HPDE6-E6E7 (cell line): ENCODE results near the gene NCOA3.

Experiments used
- DNase-seq: peaks from one replicate; pipeline ENCODE4 v3.0.0; 2011; ENCODE audit warnings: missing footprints; ENCODE audit errors: extremely low spot score

Gene NCOA3

DNA sequence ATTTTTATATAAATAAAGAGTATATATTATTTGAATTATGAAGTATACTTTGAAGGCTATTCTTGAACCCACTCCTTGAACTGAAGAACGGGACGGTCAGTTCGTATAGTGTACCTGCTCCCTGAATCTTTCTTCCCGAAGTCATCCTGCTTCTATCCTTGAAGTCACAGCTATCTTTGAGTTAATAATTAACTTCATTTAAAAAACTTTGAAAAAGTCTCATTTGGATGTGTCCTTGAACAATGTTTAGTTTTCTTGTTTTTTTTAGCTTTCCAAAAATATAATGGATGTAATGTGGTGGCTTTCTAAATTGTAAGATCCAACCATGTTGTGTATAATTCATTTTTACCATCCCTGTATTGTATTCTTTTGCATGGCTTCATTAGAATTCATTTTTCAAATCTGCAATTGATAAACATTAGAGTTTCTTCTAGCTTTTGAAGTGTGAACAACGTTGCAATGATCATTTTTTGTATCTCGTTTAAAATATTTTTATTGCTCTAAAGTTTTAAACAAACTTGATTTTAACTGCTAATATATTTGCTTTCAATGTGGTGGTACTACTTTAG lies 94.4 kb downstream of the NCOA3 start:
- DNase-seq = no peak

DNA sequence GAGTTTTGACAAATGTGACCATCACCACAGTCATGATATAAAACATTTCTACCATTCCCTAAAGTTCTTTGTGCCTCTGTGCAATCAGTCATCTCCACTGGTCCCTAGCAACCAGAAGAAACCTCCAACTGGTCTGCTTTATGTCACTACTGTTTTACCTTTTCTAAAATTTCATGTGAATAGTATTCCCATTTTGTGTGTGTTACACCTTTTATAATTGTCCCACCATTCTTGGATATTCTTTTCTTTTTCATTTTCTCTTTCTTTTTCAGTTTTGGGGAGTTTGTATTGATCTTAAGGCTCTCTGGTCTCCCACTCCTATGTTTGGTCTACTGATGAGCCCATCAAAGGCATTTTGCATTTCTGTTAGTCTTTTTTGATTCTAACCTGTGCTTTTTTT lies 95.4 kb downstream of the NCOA3 start:
- DNase-seq = no peak

DNA sequence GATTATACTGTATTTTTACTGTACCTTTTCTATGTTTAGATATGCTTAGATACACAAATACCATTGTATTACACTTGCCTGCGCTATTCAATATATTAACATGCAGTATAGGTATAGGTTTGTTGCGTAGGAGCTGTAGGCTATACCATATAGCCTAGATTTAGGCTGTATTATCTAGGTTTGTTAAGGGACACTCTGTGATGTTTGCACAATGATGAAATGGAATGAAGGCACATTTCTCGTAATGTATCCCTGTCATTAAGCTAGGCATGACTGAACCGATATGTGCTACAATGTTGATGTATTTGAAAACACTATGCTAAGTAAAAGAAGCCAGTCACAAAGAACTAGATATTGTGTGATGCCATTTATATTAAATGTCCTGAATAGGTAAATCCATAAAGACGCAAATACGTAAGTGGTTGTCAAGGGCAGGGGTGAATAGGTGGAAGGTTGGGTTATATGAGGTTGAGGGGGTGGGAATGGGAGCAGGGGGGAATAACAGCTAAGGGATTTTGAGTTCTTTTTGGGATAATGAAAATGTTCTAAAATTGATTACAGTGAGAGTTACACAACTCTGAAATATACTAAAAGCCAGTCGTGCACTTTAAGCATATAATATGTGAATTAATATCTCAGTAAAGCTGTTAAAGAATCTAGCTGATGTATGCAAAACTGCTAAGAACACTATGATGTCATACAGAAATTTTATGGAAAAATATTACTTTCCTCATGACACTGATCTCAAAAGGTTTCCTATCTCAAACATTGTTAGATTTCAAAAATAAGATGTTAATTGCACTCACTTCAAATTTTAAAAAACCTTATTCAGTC lies 97.4 kb downstream of the NCOA3 start:
- no peak for DNase-seq

DNA sequence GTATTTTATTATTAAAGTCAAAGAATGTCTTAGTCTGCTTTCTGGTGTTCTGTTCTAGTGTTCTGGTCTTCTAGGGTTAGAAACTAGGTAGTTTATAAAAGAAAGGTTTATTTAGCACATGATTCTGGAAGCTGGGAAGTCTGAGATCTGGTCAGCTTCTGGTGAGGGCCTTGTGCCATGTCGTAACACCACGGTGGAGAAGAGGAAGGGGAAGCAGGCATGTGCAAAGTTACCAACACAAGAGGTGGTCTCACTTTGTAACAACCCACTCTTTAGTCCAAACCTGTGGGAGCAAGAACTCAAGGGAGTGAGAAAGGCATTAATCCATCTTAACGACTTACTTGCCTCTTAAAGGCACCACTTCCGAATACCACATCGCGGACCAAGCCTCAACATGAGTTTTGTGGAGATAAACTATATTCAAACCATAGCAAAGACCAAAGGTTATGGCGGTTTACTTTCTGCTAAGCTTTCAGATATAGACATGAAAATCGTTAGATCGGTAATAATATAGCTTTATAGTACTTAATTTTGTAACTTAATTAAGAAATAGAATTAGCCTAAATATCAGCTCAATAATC lies 99.4 kb downstream of the NCOA3 start:
- no peak for DNase-seq

DNA sequence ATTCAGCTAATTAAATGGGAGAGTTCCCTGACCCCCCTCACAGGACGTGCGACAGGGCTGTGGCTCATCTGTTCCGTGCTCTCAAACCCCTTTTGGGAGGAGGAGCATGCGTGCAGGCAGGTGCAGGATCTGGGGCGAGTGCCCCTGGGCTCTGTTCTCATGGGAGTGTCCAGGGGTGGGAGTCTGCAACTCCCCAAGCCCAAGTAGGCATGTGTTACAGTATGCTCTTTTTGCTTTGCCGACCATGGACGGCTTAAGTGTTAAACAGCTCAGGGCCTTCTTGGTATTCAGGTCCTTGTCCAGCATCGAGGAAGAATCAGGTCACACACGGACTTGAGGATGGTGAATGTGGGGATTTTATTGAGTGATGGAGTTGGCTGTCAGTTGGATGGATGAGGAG lies 101.6 kb downstream of the NCOA3 start:
- no peak for DNase-seq

DNA sequence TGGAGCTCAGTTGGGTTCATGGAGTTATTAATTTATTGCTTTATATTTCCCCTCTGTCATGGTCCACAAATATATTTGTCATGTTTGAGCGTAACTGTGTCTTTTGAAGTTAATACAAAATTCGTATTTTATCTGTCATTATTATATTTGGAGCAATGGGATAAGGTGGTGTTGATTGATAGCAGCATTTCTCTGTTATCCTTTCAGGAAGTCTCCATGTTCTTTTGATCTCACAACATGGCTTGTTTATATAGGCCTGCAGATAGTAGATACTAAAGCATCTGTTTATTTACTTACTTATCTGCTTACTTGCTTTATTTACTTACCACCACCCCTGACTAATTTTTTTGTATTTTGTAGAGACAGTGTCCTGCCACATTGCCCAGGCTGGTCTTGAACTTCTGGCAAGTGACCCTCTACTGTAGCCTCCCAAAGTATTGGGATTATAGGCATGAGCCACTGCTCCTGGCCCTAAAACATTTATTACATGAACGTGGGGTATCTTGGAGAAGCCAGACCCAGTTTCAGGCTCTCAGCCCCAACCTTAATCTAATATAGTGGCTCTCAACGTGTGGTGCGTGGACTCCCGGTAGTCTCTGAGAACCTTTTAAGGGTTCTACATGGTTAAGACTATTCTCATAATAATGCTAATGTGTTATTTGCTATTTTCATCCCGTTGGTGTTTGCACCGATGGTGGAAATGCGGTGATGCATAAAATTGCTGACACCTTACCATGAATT lies 104.2 kb downstream of the NCOA3 start:
- DNase-seq = no peak

DNA sequence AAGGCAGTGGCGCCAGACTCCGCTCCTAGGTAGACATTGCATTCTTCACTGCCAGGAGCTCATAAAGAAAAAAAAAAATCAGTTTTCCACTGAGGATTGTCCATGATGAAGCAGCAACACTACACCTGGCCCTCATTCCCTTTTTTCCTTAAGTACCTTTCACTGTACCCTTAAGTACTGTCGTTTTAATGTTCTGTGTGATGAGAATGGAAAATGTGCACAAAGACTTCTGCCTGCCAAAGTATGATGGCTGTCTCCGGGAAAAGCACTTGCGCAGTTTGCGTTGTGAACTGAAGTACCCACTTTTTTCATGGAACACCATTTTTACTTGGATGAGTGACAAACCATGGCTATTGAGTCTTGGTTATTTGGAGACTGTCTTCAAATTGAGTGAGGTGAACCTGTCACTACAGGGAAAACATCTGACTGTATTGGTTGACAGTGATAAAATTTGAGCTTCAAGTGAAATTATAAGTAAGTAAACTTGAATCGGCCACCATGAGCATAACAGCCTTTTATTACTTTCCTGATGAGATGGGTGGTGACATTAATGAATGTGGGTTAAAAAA lies 104.8 kb downstream of the NCOA3 start:
- no peak for DNase-seq

DNA sequence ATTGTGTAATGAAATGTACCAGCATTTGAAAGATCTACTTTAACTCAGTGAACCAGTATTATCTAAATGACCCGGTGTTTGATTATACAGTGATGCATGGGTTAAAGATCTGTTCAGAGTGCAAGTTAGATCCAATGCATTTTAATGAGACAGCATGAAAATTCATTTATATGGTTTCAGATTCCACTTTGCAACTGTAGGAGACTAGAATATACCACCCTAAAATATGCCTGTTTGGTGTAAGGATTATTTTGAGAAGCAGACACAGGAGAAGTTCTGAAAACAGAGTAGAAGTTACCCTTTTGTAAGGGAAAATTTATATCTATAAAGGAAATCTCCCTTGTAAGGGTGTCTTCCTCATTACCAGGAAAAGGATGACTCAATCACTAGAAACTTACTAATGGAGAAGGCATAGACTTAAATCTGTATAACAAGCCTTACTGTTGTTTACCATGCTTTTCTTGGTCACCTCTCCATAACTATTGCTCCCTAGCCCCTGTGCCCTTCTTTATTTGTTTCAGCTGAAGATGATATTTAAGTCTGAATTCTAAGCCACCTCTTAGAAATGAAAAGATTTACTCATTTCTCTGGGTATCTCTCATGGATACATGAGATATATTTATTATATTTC lies 105.4 kb downstream of the NCOA3 start:
- DNase-seq = peak; percentile 39

DNA sequence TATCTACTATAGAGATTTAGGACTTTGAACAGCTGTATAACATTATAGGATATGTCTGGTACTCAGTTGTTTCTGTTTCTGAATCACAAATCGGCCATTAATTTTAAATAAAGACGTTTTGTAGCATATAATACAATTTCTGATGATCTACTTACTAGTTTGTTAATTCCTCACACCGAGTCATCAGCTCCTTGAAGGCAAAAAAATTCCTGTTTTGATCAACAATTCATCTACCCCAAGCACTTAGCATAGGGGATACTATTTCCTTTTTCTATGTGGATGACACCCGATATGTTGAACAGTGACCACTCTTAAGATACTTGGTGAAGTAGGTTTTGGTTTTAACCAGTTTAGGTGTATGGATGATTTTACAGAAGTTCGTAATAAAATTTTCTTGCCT lies 107.3 kb downstream of the NCOA3 start:
- DNase-seq = no peak

DNA sequence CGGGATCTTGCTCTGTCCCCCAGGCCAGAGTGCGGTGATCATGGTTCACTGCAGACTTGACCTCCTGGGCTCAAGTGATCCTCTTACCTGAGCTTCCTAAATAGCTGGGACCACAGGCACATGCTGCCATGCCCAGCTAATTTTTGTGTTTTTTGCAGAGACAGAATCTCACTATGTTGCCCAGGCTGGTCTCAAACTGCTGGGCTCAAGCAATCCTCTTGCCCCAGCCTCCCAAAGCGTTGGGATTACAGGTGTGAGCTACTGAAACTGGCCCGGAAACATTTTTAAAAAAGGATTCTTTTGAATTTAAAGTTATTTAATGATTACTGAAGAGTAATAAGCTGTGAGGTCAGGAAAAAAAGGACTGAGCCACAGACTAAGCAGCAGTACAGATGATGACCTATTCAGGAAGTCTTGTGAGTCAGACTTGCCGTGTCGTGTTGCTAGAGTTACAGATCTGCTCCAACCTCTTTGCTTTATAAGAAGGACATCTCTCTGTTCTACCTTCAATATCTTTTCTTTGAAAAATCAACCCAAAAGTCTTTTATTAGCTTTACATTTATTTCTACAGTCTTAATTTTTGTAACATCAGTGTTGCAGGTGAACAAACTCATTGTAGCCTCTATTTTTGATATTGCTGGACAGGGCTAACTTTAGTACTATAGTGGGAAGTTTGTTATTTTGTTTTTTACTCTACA lies 108.7 kb downstream of the NCOA3 start:
- DNase-seq = peak; percentile 86

DNA sequence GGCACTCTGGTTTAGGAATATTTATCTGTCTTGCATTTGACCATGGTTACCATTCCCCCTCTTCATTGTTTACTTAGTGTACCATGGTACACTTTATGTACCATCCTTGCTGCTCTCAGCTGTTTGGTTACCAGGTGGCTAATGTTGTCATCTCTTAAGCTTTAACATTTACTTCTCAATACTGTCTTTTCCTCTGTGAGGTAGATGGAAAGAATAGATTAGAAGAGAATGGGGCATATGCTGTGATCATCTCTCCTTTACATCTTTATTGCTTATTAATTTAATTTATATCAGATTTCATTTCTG lies 109.2 kb downstream of the NCOA3 start:
- DNase-seq = no peak

DNA sequence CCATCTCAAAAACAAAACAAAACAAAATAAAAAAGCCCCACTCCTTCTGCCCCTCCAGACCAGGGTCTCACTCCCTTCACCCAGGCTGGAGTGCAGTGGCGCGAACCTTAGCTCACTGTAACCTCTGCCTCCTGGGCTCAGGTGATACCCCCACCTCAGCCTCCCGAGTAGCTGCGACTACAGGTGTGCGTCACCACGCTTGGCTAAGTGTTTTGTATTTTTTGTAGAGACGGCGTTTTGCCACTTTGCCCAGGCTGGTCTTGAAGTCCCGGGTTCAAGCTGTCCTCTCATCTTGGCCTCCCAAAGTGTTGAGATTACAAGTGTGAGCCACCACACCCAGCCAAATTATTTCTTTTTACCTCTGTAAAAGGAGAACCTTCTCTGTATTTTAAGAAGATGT lies 110.1 kb downstream of the NCOA3 start:
- no peak for DNase-seq

DNA sequence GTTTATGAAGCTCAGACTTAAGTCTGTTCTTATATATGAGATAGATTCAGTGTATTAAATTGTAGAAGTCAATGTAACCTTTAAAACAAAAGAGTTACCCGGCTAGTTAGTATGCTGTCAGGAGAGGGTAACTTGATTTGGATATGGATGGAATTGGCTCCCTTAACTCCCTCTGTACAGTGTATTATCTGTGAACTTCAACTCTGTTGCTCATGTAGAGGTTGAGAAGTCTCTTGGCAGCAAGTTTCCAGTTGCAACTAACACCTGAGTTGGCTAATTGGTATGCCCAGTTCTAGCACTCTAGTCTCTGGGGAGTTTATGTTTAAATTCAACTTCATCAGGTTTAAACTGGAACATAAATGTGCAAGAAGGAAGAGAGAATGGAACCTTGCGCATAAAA lies 111.0 kb downstream of the NCOA3 start:
- no peak for DNase-seq

DNA sequence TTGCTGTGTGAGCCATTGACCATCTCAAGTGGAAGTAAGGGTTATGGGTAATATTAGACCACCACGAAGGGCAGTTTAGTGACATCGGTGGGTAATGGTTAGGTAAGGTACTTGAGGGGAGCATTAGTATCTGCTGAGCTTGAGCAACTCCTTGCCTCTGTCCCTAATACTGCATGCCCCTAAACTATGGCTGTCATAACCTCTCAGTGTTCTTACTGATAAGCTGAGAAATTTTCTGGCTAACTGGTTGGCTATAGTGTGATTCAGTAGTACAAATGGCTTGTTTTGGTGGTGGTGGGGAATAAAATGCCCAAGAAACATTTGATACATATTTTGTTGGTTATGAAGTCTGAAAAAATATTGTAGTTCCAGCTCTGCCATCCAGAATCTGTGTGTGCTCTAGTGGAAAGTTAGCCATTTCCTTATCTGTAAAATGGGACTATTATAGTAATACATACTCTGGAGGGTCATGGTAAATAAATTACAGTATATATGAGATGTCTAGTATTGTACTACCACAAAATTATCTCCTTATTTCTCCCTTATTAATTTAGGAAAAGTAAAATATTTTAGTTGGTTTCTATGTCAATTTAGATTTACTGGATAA lies 113.1 kb downstream of the NCOA3 start:
- DNase-seq = no peak

DNA sequence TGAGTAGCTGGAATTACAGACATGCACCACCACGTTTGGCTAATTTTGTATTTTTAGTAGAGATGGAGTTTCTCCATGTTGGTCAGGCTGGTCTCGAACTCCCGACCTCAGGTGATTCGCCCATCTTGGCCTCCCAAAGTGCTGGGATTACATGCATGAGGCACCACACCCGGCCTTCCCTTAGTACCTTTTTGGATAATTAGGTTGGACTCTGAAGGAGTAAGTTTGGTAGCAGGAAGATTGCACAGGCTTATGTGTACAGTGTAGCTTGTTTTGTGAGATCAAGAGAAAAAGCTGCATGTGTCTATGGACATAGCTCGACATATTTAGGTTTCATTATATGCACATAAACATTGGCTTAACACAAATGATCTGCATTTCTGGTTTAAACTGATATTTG lies 116.8 kb downstream of the NCOA3 start:
- no peak for DNase-seq

DNA sequence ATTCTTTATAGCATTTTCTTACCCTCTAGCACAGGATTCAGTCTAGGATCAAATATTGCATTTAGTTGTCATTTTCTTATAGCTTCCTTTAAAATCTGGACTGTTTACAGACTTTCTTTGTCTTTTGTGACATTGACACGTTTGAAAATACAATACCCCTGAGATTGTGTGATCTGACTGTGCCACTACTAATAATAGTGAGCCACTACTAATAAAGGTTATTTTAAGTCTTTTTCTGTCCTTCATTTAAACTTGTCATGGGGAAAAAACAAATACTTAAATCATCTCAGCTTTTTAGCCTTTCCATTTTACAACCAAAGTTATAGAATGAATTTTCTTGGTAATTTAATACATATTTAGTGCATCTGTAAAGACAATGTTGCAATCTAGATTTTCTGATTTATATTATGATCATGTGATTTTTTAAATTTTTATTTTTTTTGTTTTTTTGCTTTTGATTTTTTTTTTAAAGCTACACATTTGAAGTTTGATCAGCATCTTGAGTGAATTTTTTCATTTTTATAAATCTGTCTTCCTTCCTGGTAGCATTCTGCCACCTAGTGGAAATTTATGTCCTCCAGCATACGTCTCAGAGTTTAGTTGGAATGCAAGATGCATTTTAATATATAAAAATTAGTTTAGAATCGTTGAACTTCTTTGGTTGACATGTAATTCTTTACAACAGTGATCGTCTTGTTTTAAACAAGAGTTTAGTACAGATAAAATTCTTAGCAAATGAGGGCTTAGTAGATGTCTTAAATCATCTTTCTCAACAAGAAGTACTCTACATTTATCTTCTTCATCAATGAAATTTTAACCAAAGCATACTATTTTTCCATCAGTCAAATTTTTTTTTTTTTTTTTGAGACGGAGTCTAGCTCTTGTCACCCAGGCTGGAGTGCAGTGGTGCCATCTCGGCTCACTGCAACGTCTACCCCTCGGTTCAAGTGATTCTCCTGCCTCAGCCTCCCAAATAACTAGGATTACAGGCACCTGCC lies 119.4 kb downstream of the NCOA3 start:
- peak; percentile 52 for DNase-seq

DNA sequence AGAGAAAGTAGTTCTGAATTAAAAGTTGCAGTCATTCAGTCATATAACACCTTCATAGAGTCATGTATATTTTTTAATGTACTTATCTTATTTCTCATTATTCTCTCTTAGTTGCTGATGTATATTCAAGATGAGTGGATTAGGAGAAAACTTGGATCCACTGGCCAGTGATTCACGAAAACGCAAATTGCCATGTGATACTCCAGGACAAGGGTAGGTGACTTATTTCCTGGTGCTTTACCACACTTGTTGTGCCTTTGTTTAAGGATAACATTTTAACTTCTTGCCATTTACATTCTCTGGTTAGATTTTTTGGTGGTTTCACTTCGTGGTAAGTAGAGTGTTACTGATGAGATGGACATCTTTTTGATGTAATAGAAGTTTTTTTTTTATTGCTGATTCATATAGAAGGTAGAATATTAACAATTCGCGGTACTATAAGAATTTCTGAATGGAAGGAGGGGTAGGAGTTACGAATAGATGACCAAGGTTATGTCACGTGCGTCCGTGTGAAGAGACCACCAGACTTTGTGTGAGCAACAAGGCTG lies 120.5 kb downstream of the NCOA3 start:
- no peak for DNase-seq

DNA sequence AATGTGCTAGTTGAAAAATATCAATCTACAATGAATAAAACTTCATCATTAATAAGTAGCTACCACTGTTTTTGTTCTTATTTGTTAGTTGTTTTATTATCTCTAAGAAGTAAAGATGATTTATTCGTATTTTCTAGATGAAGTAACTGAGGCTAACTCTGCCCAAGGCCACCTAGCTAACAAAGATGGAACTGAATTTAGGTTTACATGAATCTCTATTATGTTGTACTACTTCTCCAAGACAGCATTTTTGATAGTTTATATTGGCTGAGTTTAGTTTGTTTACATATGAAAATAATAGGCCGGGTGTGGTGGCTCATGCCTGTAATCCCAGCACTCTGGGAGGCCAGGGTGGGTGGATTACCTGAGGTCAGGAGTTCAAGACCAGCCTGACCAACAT lies 121.5 kb downstream of the NCOA3 start:
- DNase-seq = no peak

DNA sequence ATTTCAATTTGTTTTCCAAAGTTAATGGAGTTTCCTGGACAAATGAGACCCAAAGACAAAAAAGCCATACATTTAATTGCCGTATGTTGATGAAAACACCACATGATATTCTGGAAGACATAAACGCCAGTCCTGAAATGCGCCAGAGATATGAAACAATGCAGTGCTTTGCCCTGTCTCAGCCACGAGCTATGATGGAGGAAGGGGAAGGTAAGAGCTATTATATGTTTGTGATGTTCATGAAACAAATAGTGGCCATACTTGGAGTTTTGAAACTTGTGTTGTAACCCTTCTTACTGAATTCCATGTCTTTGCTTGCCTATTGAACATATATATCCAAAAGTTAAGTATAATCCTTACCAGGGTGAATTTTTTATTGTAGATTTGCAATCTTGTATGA lies 125.9 kb downstream of the NCOA3 start:
- DNase-seq = no peak
